ENCODE data around the gene DAB2IP.

The DAB2IP gene

GRCh38 chr9:121655231-121655755 is 3.9 kb downstream of the DAB2IP start:
- intact Hi-C loops (cut with DNase I): no loop called here
- no peak for DNase-seq

GRCh38 chr9:121656941-121657470 is 5.6 kb downstream of the DAB2IP start:
- DNase-seq: no peak

GRCh38 chr9:121658166-121658565 is 6.7 kb downstream of the DAB2IP start:
- intact Hi-C loops (cut with DNase I): no loop called here
- peak in 23 of 42 donors; percentile 27 to 69 (median 46) for DNase-seq

More at GRCh38 chr9:121656941-121657470, 5.6 kb downstream of the DAB2IP start:
- intact Hi-C loops (cut with DNase I): no loop called here

- DNase-seq: no peak
- intact Hi-C loops (cut with DNase I): no loop called here
Observed at GRCh38 chr9:121658591-121658990, 7.2 kb downstream of the DAB2IP start.

GRCh38 chr9:121660367-121660766 is 8.9 kb downstream of the DAB2IP start:
- intact Hi-C loops (cut with DNase I): no loop called here
- DNase-seq: no peak

GRCh38 chr9:121660876-121661275 is 9.4 kb downstream of the DAB2IP start:
- intact Hi-C loops (cut with DNase I): no loop called here
- DNase-seq: no peak

- DNase-seq: no peak
- intact Hi-C loops (cut with DNase I): no loop called here
Observed at GRCh38 chr9:121661328-121661727, 9.9 kb downstream of the DAB2IP start.

- intact Hi-C loops (cut with DNase I): no loop called here
- no peak for DNase-seq
Observed at GRCh38 chr9:121662359-121662758, 10.9 kb downstream of the DAB2IP start.

- intact Hi-C loops (cut with DNase I): no loop called here
- DNase-seq: no peak
Observed at GRCh38 chr9:121662891-121663580, 11.6 kb downstream of the DAB2IP start.

- DNase-seq: no peak
- intact Hi-C loops (cut with DNase I): no loop called here
Observed at GRCh38 chr9:121663591-121663990, 12.2 kb downstream of the DAB2IP start.

GRCh38 chr9:121666294-121666693 is 14.9 kb downstream of the DAB2IP start:
- no peak for DNase-seq
- intact Hi-C loops (cut with DNase I): no loop called here

- peak in 1 of 42 donors; percentile 0 for DNase-seq
- intact Hi-C loops (cut with DNase I): no loop called here
Observed at GRCh38 chr9:121667214-121667613, 15.8 kb downstream of the DAB2IP start.

GRCh38 chr9:121667890-121668289 is 16.5 kb downstream of the DAB2IP start:
- intact Hi-C loops (cut with DNase I): no loop called here
- peak in 6 of 42 donors; percentile 26 to 61 (median 49) for DNase-seq

GRCh38 chr9:121670431-121670830 is 19.0 kb downstream of the DAB2IP start:
- intact Hi-C loops (cut with DNase I): no loop called here
- DNase-seq: peak in 1 of 42 donors; percentile 5

GRCh38 chr9:121671612-121672155 is 20.2 kb downstream of the DAB2IP start:
- DNase-seq: no peak
- intact Hi-C loops (cut with DNase I): no loop called here

GRCh38 chr9:121672213-121672612 is 20.8 kb downstream of the DAB2IP start:
- peak in 38 of 42 donors; percentile 30 to 92 (median 64) for DNase-seq

GRCh38 chr9:121672986-121673385 is 21.6 kb downstream of the DAB2IP start:
- no peak for DNase-seq
- intact Hi-C loops (cut with DNase I): no loop called here

More at GRCh38 chr9:121672213-121672612, 20.8 kb downstream of the DAB2IP start:
- intact Hi-C loops (cut with DNase I): no loop called here

GRCh38 chr9:121673576-121673975 is 22.1 kb downstream of the DAB2IP start:
- intact Hi-C loops (cut with DNase I): no loop called here
- DNase-seq: no peak

- DNase-seq: no peak
- intact Hi-C loops (cut with DNase I): no loop called here
Observed at GRCh38 chr9:121674017-121674416, 22.6 kb downstream of the DAB2IP start.

- intact Hi-C loops (cut with DNase I): no loop called here
- peak in 39 of 42 donors; percentile 36 to 87 (median 64) for DNase-seq
Observed at GRCh38 chr9:121674952-121675351, 23.5 kb downstream of the DAB2IP start.
